Measurements from ENCODE around the gene LRRC27.
A peak's percentile ranks its signal among the peaks of the same experiment; 100 is the strongest.
"Not testable (repeated sequence)": the region's sequence is repeated elsewhere in the genome, so short reads cannot be mapped to it uniquely, and the experiment has no call there.

Gene LRRC27

GRCh38 chr10:132376394-132376851, 44.4 kb downstream of the LRRC27 start:
- no peak for DNase-seq

- no peak for DNase-seq
Observed at GRCh38 chr10:132377326-132377725, 45.3 kb downstream of the LRRC27 start.

- DNase-seq = not testable (repeated sequence)
Observed at GRCh38 chr10:132379026-132379425, 47.0 kb downstream of the LRRC27 start.

- DNase-seq = not testable (repeated sequence)
Observed at GRCh38 chr10:132380986-132381385, 49.0 kb downstream of the LRRC27 start.

- no peak for DNase-seq
Observed at GRCh38 chr10:132381741-132382140, 49.7 kb downstream of the LRRC27 start.

- no peak for DNase-seq
Observed at GRCh38 chr10:132382231-132382922, 50.4 kb downstream of the LRRC27 start.

- DNase-seq = no peak
Observed at GRCh38 chr10:132383101-132383500, 51.1 kb downstream of the LRRC27 start.

- DNase-seq = no peak
Observed at GRCh38 chr10:132383751-132384196, 51.8 kb downstream of the LRRC27 start.

- no peak for DNase-seq
Observed at GRCh38 chr10:132384618-132385388, 52.8 kb downstream of the LRRC27 start.

- peak; percentile 88 to 90 for DNase-seq
Observed at GRCh38 chr10:132385389-132385667, 53.3 kb downstream of the LRRC27 start.

- DNase-seq = no peak
Observed at GRCh38 chr10:132385721-132386418, 53.9 kb downstream of the LRRC27 start.

GRCh38 chr10:132386419-132386831, 54.4 kb downstream of the LRRC27 start:
- no peak for DNase-seq

- not testable (repeated sequence) for DNase-seq
Observed at GRCh38 chr10:132386896-132387295, 54.9 kb downstream of the LRRC27 start.

- DNase-seq = peak; percentile 80 to 85
Observed at GRCh38 chr10:132387764-132388210, 55.8 kb downstream of the LRRC27 start.

GRCh38 chr10:132388891-132389432, 57.0 kb downstream of the LRRC27 start:
- no peak for DNase-seq

GRCh38 chr10:132389433-132390169, 57.6 kb downstream of the LRRC27 start:
- no peak for DNase-seq

- DNase-seq = no peak
Observed at GRCh38 chr10:132390170-132390920, 58.4 kb downstream of the LRRC27 start.

GRCh38 chr10:132390921-132391675, 59.1 kb downstream of the LRRC27 start:
- DNase-seq = no peak

- no peak for DNase-seq
Observed at GRCh38 chr10:132391676-132392020, 59.7 kb downstream of the LRRC27 start.

GRCh38 chr10:132392184-132392800, 60.3 kb downstream of the LRRC27 start:
- no peak for DNase-seq
